Mesendoderm (in vitro differentiated cells): Measurements from ENCODE around the gene B9D1.

Experiments used
- DNase-seq: peaks from one replicate; pipeline ENCODE4 v3.0.0; 2013
- H2AK5ac ChIP-seq: 2 replicates; pipeline ENCODE4 v1.6.1; 2013; ENCODE audit warnings: low read length, inconsistent platforms
- H2BK120ac ChIP-seq: 2 replicates; pipeline ENCODE4 v1.6.1; 2013; ENCODE audit warnings: low read depth, mild to moderate bottlenecking, low read length, moderate library complexity, mixed read lengths
- H2BK15ac ChIP-seq: replicated peaks from 2 replicates; pipeline ENCODE4 v1.6.1; 2013; ENCODE audit warnings: low read depth, mild to moderate bottlenecking, moderate library complexity
- H2BK5ac ChIP-seq: 2 replicates; pipeline ENCODE4 v1.6.1; 2013; ENCODE audit warnings: low read length, inconsistent platforms
- H3K18ac ChIP-seq: 2 replicates; pipeline ENCODE4 v1.6.1; 2013; ENCODE audit warnings: mild to moderate bottlenecking, low read length, mixed read lengths
- H3K23ac ChIP-seq: one replicate; pipeline ENCODE4 v1.6.1; 2013; ENCODE audit warnings: low read length
- H3K27ac ChIP-seq: 2 replicates; pipeline ENCODE4 v1.5.1; 2013; ENCODE audit warnings: low read depth, mild to moderate bottlenecking, inconsistent platforms, low read length, moderate library complexity
- H3K27me3 ChIP-seq: 2 replicates; pipeline ENCODE4 v1.6.1; 2013; ENCODE audit warnings: low read length, control low read depth, mild to moderate bottlenecking, inconsistent platforms; ENCODE audit not compliant: insufficient read depth, poor library complexity
- H3K36me3 ChIP-seq: 2 replicates; pipeline ENCODE4 v1.6.1; 2013; ENCODE audit warnings: low read length, inconsistent platforms; ENCODE audit not compliant: control insufficient read depth, insufficient read depth
- H3K4ac ChIP-seq: one replicate; pipeline ENCODE4 v1.6.1; 2013; ENCODE audit warnings: low read depth, mild to moderate bottlenecking, low read length, moderate library complexity
- H3K4me1 ChIP-seq: 2 replicates; pipeline ENCODE4 v1.6.1; 2013; ENCODE audit warnings: low read depth, low read length, inconsistent platforms; ENCODE audit not compliant: control insufficient read depth
- H3K4me2 ChIP-seq: 2 replicates; pipeline ENCODE4 v1.6.1; 2013; ENCODE audit warnings: low read length
- H3K4me3 ChIP-seq: 2 replicates; pipeline ENCODE4 v1.5.1; 2013; ENCODE audit warnings: mild to moderate bottlenecking, low read length
- H3K56ac ChIP-seq: one replicate; pipeline ENCODE4 v1.6.1; 2013; ENCODE audit warnings: low read length
- H3K79me1 ChIP-seq: 2 replicates; pipeline ENCODE4 v1.6.1; 2013; ENCODE audit warnings: low read length, inconsistent platforms
- H3K79me2 ChIP-seq: 2 replicates; pipeline ENCODE4 v1.6.1; 2013; ENCODE audit warnings: mild to moderate bottlenecking, low read length; ENCODE audit not compliant: control insufficient read depth, insufficient read depth
- H3K9ac ChIP-seq: 2 replicates; pipeline ENCODE4 v1.6.1; 2013; ENCODE audit warnings: low read length, inconsistent platforms
- H4K5ac ChIP-seq: one replicate; pipeline ENCODE4 v1.6.1; 2013; ENCODE audit warnings: low read length
- H4K8ac ChIP-seq: one replicate; pipeline ENCODE4 v1.6.1; 2013; ENCODE audit warnings: low read depth, mild to moderate bottlenecking, control low read depth, low read length, moderate library complexity
- WGBS: extraction: QIAGEN DNeasy Blood & Tissue Kit; methylation state at CpG from one replicate; pipeline ENCODE4 v1.1.7; 2013; ENCODE audit warnings: low lambda C conversion rate, missing lambda C conversion rate; ENCODE audit not compliant: insufficient coverage; ENCODE audit errors: extremely low coverage; 5-methylcytosine and 5-hydroxymethylcytosine counted together

The B9D1 gene

GRCh38 chr17:19303367-19303776 is 59.2 kb downstream of the B9D1 start:
- Histone ChIP-seq H3K56ac (no peak overlapping the region), H3K27ac (no peak overlapping the region), H3K4me2 (no peak overlapping the region), H3K9ac (no peak overlapping the region), H3K27me3 (no peaks in the 10 kb centered on the region), H3K79me2 (no peaks in the 10 kb centered on the region), H3K18ac (no peak overlapping the region), H4K5ac (no peak overlapping the region), H2BK15ac (no peak overlapping the region), H3K23ac (no peak overlapping the region), H3K79me1 (peaks cover 12% of the 10 kb centered on the region), H3K4me1 (no peaks in the 10 kb centered on the region), H2BK5ac (no peak overlapping the region), H2BK120ac (no peak overlapping the region), H3K36me3 (no peaks in the 10 kb centered on the region), H2AK5ac (no peak overlapping the region), H4K8ac (no peak overlapping the region), H3K4me3 (no peak overlapping the region), H3K4ac (no peak overlapping the region)
- DNase-seq, result no peak
- WGBS, result no CpG with 5 or more reads among the region's 9 CpGs

DNA sequence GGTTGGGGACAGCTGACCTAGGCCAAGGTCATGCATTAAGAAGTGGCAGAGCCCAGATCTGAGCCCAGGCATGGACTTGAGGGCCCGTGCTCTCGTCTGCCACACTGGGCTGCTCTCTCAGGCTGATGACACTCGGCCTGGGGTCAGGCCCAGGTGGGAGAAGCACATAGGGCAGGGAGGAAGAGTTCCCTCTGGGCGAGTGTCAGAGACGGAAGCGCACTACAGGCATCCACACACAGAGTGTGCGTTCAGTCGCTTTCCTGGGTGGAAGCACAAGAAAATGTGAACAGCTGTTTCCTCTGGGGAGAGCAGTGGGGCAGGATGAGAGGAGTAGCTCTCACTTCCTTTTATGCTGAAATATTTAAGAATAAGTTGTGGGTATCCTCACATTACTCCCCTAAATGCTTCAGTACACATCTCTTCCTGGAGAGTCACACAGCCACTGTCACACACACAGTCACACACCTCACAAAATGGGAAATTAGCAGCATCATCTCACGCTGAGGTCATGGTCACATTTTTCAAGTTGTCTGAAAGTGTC is 59.7 kb downstream of the B9D1 start:
- Histone ChIP-seq H2BK15ac (no peak overlapping the region), H3K56ac (no peak overlapping the region), H3K23ac (no peak overlapping the region), H3K4me2 (no peak overlapping the region), H3K9ac (no peak overlapping the region), H3K27ac (no peak overlapping the region), H3K4me3 (no peak overlapping the region), H2BK120ac (no peak overlapping the region), H4K5ac (no peak overlapping the region), H3K18ac (no peak overlapping the region), H3K79me2 (no peaks in the 10 kb centered on the region), H3K27me3 (no peaks in the 10 kb centered on the region), H4K8ac (no peak overlapping the region), H3K36me3 (no peaks in the 10 kb centered on the region), H3K79me1 (peaks cover 12% of the 10 kb centered on the region), H2BK5ac (no peak overlapping the region), H3K4ac (no peak overlapping the region), H2AK5ac (no peak overlapping the region), H3K4me1 (no peaks in the 10 kb centered on the region)
- no peak for DNase-seq
- WGBS, result no CpG with 5 or more reads among the region's 9 CpGs

- Histone ChIP-seq H2BK5ac (no peak overlapping the region), H3K4me1 (no peaks in the 10 kb centered on the region), H4K5ac (no peak overlapping the region), H2BK120ac (no peak overlapping the region), H3K4me3 (no peak overlapping the region), H4K8ac (no peak overlapping the region), H2AK5ac (no peak overlapping the region), H3K36me3 (no peaks in the 10 kb centered on the region), H3K79me1 (peaks cover 15% of the 10 kb centered on the region), H3K27ac (no peak overlapping the region), H3K9ac (no peak overlapping the region), H3K79me2 (no peaks in the 10 kb centered on the region), H3K4me2 (no peak overlapping the region), H3K56ac (no peak overlapping the region), H3K4ac (no peak overlapping the region), H3K18ac (no peak overlapping the region), H3K27me3 (no peaks in the 10 kb centered on the region), H2BK15ac (no peak overlapping the region), H3K23ac (no peak overlapping the region)
- WGBS, result no CpG with 5 or more reads among the region's 9 CpGs
- no peak for DNase-seq
These were observed 60.5 kb downstream of the B9D1 start for GRCh38 chr17:19301973-19302372.

DNA sequence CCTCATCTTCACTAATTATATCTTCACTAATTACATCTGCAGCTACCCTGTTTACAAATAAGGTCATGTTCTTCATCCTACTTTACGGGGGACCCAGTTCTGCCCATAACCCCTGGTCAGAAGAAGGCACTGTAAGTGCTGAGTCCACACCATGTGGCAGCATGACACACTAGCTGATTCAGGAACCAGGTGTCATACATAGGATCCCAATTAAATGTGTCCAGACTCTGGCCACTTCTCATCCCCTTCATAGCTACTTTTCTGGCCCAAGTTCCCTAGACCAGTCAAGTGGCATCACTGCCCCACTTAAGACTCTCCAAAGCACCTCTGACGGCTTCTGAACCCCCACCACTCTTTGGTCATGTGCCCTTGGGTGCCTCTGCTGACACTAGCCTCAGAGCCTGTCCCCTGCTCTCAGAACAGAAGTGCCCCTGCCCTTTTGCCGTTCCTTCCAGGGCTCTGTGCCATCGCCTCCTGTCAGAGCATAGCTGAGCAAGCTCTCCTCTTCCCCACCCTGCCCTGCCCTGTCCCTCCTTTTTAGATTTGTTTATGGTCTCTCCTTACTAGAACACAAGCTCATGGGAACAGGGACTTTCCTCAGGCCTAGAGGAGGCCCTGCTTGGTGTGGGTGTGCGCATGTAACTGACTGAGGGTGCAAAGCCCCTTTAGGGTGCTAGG is 61.1 kb downstream of the B9D1 start:
- Histone ChIP-seq H3K56ac (no peak overlapping the region), H3K27ac (no peak overlapping the region), H3K4me2 (no peak overlapping the region), H4K8ac (no peak overlapping the region), H3K4me1 (no peaks in the 10 kb centered on the region), H3K4me3 (no peak overlapping the region), H2BK5ac (no peak overlapping the region), H4K5ac (no peak overlapping the region), H2BK120ac (no peak overlapping the region), H3K18ac (no peak overlapping the region), H3K27me3 (no peaks in the 10 kb centered on the region), H2AK5ac (no peak overlapping the region), H3K36me3 (no peaks in the 10 kb centered on the region), H3K79me2 (no peaks in the 10 kb centered on the region), H3K79me1 (peaks cover 15% of the 10 kb centered on the region), H3K4ac (no peak overlapping the region), H3K9ac (no peak overlapping the region), H2BK15ac (no peak overlapping the region), H3K23ac (no peak overlapping the region)
- no peak for DNase-seq
- WGBS, result no CpG with 5 or more reads among the region's 5 CpGs

DNA sequence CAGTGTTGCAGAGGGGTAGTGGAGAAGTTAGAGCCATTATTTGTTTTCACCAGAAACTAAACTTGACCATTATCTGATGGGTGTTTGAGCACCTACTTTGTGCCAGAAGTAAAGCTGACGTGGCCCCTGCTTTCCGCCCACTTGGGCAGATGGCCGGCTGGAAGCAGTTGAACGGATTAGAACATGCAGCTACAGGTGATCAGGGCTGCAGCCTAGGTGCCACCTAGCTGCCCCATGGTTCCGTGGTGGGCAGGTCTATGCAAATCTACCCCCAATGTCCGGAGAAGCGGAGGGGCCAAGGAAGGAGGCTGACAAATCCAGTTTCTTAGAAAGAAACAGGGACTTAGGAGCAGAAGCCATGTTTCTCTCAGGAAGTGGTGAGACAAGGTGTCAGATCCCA is 62.7 kb downstream of the B9D1 start:
- no peak overlapping the region for H4K5ac ChIP-seq
- no peak overlapping the region for H2BK120ac ChIP-seq
- H4K8ac ChIP-seq, result no peak overlapping the region
- H3K56ac ChIP-seq, result no peak overlapping the region
- H3K27ac ChIP-seq, result no peak overlapping the region
- H2BK15ac ChIP-seq, result no peak overlapping the region
- H3K36me3 ChIP-seq, result no peaks in the 10 kb centered on the region
- no peaks in the 10 kb centered on the region for H3K27me3 ChIP-seq
- H2AK5ac ChIP-seq, result no peak overlapping the region
- H3K4ac ChIP-seq, result no peak overlapping the region
- H3K18ac ChIP-seq, result no peak overlapping the region
- no peak overlapping the region for H3K4me3 ChIP-seq
- no peak for DNase-seq
- H3K79me1 ChIP-seq, result peaks cover 14% of the 10 kb centered on the region
- H3K4me2 ChIP-seq, result no peak overlapping the region
- H3K79me2 ChIP-seq, result no peaks in the 10 kb centered on the region
- H3K23ac ChIP-seq, result no peak overlapping the region
- H2BK5ac ChIP-seq, result no peak overlapping the region
- H3K9ac ChIP-seq, result no peak overlapping the region
- WGBS, result no CpG with 5 or more reads among the region's 7 CpGs
- no peaks in the 10 kb centered on the region for H3K4me1 ChIP-seq
